ENCODE results near the gene SDC3.

SDC3 gene

DNA sequence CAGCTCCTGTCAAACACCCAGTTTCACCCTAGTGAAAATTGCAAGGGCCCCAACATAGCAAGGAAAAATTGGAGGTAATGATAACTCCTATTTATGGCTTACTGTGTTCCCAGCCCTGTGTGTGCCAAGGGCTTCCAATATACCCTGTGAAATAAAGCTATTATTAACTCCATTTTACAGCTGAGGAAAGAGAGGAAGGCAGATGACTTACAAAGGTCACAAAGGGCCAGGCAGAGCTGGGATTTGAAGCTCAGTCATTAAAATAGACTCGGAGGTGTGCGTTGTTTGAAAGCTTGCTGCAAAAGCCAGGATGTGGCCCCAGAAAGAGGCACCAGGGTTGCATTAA is 20.2 kb upstream of the SDC3 start:
- DNase-seq (ENCODE audit: low read depth): no peak

DNA sequence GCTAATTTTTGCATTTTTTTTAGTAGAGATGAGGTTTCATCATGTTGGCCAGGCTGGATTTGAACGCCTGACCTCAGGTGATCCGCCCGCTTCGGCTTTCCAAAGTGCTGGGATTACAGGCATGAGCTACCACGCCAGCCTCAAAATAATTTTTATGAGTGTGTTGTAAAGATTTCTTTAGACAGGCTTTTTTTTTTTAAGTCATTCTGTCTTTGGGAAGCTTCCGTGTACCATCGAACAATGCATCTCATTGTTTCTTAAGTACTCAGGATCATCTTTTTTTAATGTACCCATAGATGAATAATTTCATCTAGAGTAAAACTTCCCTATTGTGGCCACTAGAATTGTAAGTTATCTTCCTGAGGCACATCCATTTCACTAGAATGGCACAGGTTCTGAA is 19.6 kb upstream of the SDC3 start:
- DNase-seq (ENCODE audit: low read depth): no peak

DNA sequence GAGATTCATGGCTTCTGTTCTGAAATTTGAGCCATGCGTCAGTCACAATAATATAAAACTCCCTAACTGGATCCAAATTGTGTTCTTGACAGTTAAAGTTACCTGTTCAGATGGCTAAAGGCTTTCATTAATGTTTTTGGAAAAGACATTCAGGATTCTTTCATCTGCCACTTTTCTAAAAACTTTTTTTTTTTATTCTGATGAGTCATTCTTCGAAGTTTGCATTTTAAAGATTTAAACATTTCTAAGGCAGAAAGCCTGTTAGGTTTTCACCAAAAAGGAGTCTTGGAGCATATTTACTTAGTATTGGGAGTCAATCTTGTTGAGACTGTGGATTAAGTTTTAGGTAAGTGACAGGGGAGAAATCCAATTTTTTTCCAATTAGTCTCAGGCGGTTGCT is 18.9 kb upstream of the SDC3 start:
- DNase-seq (ENCODE audit: low read depth): no peak

DNA sequence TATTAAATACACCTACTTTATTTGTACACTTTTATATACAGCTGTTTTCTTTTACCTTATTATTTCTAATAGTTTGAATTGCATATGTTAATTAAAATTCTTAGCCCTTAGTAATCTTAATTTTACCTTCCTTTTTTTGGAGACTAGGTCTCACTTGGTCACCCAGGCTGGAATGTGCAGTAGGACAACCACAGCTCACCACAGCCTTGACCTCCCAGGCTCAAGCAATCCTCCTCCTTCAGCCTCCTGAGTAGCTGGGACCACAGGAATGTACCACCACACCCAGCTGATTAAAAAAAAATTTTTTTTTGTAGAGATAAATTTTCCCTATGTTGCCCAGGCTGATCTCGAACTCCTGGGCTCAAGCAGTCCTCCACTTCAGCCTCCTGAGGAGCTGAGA is 15.0 kb upstream of the SDC3 start:
- no peak for DNase-seq (ENCODE audit: low read depth)

DNA sequence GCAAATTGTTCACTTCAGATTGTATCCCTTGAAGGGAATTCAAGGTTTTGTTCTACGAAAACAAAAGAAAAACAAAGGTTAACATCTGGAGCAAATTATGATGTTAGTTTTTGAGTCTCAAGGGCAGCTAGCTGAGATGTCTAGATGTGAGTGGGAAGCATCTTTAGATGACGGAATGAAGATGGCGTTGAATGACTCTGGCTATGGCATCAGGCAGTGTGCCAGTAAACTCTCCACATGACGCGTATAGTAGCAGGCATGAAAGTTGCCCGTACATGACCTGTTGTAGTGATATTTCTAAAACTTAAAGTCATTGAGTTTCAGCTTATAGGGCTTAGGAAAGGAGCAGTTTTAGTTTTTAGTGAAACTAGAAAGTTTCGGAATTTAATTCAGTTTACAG is 12.3 kb upstream of the SDC3 start:
- no peak for DNase-seq (ENCODE audit: low read depth)

DNA sequence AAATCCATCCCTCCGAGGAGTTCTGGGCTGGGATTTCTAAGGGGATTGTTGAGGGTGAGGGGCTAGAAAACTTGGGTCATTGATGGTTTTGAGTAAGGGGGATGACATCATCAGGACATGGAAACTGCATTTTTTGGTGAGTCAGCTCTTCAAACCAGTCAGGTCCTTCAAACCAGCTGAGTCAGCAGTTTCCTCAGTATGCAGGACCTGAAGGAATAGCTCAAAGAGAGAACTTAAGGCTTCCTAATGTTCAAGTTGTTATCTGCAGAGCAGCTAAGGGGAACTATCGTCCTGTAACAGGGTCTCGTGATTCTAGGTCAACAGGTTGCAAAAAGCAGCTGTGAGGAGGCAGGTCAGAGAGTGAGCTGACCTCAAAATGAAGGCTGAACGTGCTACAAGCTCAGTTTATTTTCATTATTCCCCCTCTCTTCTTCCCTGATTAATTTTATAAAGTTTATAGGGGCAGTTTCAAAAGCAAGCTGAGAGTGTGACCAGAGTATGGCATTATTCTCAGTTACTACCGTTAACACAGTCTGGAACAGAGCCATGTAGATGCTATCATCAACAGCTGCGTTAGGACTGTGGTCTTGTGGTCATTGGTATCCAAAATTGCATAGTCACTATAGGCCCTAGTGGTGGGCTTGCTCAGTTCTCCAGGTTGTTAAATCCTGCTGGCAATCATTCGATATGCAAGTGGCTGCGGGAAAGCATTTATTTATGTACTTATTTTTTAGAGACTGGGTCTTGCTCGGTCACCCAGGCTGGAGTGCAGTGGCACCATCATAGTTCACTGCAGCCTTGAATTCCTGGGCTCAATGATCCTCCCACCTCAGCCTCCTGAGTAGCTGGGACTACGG is 10.7 kb upstream of the SDC3 start:
- no peak for DNase-seq (ENCODE audit: low read depth)

DNA sequence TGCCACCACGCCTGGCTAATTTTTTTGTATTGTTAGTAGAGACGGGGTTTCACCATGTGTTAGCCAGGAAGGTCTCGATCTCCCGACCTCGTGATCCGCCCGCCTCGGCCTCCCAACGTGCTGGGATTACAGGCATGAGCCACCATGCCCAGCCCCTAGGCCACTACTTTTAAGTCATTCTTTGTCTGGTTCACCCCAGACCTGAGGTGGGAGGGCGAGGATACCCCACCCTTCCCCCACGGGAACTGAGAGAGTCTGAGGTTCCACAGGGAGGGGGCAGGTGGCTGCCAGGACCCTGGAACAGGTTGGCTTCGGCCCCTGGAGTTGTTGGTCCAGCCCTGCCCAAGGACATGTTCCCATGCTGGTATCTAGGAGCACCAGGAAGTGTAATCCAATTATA is 7.7 kb upstream of the SDC3 start:
- DNase-seq (ENCODE audit: low read depth): no peak

DNA sequence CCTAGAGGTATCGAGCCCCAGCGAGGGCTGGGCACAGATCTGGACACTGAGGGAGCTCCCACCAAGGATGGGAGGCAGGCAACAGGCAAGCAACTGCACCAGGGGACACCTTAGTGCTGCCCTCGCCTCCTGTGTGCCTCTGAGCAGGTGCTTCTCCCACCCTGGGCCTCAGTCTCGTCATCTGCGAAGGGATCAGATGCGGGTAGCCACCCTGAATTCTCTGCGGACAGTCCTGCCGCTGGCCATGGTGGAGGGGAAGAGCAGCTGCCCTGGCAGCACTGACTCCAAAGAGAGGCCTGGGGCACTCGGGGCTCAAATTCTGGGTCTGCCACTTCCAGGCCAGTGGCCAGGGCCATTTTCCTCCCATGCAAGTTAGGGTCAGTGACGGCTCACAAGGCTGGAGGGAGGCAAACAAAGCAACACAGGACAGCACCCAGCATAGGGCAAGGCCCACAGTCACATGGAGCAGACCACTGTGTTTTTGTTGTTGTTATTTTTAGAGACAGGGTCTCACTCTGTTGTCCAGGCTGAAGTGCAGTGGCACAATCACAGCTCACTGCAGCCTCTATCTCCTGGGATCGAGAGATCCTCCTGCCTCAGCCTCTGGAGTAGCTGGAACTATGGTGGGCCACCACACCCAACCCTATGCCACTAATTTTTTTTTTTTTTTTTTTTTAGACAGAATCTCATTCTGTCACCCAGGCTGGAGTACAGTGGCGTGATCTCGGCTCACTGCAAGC is 7.1 kb upstream of the SDC3 start:
- no peak for DNase-seq (ENCODE audit: low read depth)

DNA sequence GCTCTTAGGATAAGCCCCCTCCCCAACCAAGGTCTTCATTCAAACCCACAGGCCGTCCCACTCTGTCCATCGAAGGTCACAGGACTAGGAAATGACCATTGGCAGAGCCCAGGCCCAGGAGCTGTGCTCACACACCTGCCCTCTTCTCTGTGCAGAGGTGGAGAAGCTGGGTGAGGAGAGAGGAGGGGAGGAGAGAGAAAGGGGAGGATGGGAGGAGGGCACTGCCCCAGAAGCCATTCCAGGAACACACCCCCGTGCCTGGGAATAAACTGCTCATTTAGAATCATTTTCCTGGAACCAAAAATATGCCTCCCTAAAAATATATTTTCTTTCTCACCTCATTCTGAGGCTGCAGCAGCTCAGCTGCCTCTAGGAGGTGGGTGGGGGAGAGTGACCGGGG is 6.4 kb upstream of the SDC3 start:
- DNase-seq (ENCODE audit: low read depth): no peak

DNA sequence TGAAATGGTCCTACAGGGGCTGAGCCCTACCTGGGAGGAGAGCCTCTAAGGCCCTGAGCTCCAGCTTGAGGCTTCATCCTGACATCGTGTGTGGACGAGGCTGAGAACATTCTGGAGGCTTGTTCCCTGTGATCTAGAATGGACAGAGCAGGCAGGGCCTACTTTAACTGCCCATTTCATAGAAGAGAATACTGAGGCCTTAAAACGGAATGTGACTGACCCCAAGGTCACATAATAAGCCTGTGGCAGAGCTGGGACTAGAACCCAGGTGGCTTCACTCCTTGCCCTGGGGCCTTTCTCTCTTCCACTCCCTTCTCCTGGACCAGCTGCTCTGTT is 6.0 kb upstream of the SDC3 start:
- DNase-seq (ENCODE audit: low read depth): no peak

DNA sequence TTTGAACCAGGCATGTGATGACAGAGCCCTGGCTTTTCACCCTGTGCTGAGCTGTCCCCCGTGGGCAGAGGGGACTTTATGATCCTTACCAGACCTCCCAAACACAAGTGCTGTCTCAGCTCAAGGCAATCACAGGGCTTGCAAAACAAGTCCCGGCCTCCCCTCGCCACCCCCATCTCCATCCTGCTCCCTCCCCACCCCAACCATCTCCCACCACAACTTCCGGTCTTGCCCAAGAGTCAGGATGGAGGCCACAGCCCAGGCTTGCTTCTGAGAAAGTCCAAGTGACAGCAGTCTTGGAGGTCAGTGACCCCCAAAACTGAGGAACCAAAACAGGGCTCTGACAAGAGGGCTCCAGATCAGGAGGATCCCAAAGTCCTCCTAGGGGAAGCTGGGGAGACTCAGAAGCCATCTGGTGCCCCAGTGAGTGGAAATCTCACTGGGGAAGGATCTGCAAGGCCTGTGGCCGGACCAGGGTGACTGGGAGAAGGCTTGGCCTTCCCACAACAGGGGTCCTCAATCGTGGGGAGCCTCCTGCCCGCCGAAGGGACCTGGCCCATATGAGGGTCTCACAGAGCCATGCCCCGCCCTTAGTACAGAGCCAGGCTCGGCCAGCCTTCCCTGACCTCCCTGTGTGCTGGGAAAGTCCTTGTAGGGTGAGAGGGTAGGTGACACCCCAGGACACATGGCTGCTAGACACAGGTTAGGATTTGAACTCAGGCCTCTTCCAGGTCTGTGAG is 4.5 kb upstream of the SDC3 start:
- no peak for DNase-seq (ENCODE audit: low read depth)

DNA sequence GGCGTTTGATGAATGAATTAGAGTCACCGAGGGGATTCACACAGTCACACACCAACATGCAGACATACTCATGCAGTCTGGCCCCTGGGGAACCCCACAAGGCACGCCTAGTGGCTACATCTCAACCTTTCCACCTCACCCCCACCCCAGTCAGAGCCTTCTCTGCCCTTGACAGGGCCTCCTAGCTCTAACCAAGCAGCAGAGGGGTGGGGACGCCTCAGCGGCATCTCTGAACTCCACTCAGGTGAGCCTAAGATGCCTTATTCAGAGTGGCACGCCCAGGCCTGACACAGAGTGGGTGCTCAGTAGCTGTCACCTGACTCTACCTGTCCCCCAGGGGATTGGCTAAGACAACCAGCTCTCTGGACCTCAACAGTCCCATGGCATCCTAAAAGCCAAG is 3.7 kb upstream of the SDC3 start:
- DNase-seq (ENCODE audit: low read depth): no peak

DNA sequence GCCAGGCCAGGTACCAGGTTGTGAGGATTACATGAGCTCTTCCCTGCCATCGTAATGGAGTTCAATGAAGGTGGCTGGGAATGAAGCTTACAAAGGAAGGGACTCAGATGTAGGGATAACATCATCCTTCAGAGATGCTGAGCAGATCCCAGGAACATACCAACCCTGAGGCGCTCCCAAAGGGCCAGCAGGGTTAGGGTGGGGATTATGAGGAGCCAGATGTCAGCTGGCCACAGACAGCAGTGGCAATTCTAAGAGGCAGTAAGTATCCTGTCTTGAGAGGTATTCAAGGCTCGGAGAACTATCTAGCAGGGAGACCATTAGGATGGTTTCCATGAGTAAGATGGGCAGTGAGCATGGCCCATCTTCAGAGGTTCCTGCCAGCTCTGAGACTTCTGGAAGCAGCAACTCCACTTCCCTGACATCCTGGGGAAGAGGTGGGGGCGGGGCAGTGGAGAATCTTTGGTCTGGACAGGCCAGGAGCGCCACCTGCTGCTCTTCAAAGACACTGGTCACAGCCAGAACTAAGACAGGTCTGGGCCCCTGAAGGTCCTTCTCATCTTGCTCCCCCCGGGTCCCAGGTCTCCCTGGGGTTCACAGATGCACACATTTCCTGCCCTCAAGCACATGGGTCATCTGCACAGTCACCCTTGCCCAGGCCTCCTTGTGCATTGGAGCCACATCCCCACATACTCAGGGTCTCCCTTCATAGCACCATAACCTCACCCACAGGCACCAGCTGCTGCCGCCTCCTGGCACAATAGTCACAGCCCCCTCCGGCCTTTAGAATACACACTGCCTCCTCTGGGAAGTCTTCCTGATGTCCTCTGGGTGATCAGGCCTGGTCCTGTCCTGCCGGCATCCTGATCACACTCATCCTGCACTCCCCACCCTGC is 2.7 kb upstream of the SDC3 start:
- DNase-seq (ENCODE audit: low read depth): no peak

DNA sequence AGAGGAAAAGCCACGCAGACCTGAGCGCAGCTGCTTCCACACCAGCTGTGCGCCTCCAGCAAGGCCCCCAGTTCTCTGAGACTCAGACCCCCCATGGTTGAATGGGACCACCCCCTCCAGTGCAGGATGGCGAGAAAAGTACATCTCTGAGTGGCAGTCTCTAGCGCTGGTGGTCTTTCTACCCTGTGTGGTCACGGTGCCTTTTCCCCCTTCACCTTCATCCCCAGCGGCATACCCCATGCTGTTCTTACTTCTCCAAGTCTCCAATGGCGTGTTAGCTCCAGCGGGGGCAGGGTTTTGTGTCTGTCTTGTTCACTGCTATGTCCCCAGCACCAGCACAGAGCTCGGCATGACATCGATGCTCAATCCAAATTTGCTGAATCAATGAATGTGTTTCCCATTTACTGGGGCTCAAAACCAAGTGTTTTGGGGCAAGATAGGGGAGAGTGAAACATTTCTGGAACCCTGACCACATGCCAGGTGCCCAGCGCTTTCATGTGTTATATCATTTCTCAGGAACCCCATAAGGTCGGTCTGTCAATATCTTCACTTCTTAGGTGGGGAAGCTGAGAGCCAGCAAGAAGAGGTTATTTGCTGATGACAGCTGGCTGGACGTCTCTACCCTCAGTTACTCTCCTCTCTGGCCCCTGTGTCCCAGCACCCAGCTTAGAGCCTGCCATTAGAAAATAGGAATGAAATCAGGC is 959 bp upstream of the SDC3 start:
- no peak for DNase-seq (ENCODE audit: low read depth)

DNA sequence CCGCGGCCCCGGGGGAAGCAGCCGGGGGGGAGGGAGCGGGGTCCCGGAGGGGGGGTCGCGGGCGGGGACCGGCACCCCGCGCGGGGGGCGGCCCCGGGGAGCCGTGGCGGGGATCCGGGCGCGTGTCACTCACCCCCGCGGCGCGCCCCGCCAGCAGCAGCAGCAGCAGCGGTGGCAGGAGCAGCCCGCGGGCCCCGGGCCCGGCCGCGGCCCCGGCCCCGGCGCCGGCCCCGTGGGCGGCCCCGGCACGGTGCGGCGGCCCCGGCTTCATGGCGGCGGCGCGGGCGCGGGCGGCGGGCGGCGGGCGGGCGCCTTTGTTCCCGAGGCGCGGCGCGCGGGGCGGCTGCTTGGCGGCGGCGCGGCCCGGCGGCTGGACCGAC is 252 bp downstream of the SDC3 start:
- DNase-seq (ENCODE audit: low read depth): no peak

DNA sequence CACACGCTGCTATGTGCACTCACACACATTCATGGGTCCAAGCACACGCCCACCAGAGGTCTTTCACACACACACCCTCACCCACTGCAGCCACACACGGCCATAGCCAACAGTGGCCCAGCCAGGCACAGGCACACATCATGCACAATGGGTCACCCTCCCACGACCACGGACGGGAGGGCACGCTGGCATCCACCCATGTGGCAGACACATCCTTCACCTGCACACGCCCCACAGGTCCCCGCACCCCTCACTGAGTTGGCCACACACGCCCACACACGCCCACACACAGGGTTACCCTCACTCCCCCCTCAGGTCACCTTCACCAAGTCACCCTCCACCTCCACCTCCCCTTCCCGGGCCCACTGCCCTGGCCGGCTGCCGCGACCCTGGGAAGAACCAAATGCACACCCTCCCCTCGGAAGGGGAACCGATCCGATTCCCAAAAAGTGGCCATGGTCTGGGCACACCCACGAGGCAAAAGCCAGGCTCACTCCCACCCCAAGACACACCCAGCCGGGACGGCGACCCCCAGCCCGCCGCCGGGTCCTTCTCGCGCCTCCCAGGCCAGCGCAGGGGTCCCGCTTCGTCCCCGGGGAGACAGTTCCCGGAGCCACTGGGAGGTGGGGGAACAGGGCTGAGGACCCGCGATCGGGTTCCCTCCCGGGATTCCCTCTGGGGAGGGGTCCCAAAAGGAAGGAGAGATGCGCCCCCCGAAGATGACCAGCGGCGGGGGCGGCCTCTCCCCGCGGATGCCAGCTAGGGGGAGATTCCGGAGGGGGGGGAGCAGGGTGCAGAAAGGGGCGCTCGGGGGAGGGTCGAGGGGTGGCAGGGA is 860 bp downstream of the SDC3 start:
- no peak for DNase-seq (ENCODE audit: low read depth)

DNA sequence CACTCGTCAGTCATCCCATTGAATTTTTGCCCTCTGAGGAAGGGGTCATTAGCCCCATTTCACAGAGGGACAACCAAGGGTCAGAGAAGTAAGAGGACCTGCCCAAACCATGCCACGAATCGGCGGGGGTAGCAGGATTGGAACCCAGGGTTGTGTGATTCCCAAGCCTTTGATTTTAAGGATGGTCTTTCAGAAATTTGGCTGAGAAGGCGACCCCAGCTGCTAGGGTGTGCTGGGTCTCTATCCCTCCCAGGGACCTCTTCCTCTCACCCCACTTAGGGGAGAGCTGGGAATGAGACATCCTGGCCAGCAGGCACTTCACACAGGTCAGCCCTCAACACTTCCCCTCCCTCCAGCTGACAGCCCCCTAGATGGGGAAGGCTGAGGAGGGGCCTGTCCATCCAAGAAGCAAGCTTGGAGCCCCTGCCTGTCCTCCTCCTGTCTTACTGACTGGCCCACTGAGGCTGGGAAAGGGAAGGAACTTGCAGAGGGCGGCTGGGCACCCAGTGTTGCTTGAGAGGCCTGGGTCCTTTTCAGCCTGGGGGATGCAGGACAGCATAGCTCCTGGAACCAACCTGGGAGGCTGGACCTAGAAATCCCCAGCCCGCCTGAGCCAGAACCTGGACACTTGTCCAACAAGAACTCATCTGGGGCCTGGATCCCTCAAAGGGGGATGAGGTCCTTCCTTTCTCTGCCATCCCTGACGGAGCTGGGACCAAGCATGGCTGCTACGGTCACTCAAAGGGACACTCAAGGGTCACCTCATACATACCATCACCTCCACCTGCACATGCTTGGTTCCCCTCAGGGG is 1.7 kb downstream of the SDC3 start:
- no peak for DNase-seq (ENCODE audit: low read depth)

DNA sequence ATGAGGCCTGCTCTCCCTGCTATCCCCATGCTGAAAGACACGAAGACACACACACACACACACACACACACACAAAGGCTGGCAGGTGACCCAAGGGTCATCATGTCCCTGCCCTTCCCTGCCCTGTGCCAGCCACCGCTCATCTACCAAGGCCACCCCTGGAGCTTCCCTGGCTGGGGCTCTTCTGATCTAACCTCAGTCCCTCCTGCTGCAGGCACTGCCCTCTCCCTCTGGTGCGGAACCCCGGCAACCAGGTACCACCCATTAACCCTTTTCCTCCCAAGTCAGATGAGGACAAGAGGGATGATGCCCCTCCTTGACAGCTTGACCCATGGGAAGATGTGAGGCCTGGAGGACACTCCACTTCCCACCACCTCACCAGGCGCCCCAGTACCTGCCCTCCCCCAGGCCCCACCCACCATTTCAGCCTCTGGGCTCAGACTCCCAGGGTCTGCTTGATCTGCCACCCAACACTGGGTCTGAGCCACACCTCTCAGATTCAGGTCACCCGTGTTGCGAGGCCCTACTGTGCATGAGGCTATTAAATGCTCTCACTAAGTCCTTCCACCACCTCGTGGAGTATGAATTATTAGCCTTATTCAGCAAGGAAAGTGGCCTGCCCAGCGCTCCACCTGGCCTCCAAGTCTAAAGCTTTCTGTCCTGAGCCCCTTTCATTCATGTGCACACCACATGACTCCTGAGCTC is 2.5 kb downstream of the SDC3 start:
- no peak for DNase-seq (ENCODE audit: low read depth)

DNA sequence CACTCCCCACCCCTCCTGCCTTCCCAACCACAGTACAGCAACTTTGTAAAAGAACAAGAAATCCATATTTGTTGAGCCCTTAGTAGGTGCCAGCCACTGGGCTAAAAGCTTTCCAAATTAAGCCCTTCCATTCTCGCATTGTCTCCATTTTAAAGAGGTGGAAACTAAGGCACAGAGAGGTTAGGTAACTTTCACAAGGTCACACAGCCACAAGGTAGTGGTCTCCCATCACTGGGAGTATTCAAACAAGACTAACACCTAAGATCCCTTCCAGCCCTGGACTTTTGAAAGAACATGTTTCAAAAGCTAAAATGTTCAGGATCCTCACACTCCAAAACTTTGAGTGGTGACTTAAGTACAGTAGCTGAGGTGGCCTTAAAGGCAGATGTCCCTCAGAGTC is 3.2 kb downstream of the SDC3 start:
- DNase-seq (ENCODE audit: low read depth): no peak

Data from stimulated activated CD8-positive, alpha-beta memory T cell treated with anti-CD3 and anti-CD28 coated beads, Interleukin-15, amount 100 ng/mL, for 1 hour (primary cell).